ENCODE measurements around the gene PCDH9. TPM values are rescaled to one million over a fixed set of nuclear protein-coding genes. Genes with fewer than 3 reads are reported as not detected.

The PCDH9 gene
- polyA plus RNA-seq, 1 of the 3 experiments (the other 2 are of a cell fraction): 1.3 TPM

DNA sequence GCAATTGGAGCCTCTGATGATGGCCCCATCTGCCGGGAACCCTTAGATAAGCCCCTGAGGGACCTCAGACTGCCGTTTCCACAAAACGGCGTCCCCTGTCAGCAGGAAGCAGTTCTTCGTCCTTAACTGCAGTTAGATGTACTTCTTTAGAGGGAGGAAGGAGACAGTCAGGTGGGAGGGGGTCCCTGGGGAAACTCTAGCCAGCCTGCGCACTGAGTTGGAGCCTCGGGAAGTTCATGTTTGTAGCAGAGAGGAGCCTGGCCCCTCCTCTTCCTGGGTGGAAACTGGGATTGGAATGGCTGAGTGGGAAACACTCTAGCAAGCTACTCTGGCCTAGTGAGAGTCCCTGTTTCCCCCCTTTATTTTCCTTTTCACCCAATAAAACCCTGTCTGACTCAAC is 612.4 kb downstream of the PCDH9 start:
- no peaks in the 10 kb centered on the region for H4K20me1 ChIP-seq (ENCODE audit: insufficient read depth)
- H3K36me3 ChIP-seq (replicated peaks in 1 of 2; ENCODE audit: control insufficient read depth in 1 of 2, insufficient read depth in 2 of 2, low read length in 1 of 2): no peaks in the 10 kb centered on the region
- H3K27ac ChIP-seq (ENCODE audit: low read depth in 2 of 2, low read length in 1 of 2): no peak overlapping the region
- POLR2A ChIA-PET: no interaction called here
- 96% methylated on average over 7 of the region's 7 CpGs for WGBS (ENCODE audit: low lambda C conversion rate)
- no peak overlapping the region for H3K9ac ChIP-seq
- H2AFZ ChIP-seq (ENCODE audit: low read depth): no peak overlapping the region
- CTCF ChIA-PET: interaction anchor here (0.7 to 1.7 kb wide), 7 partner anchors 11 to 605 kb away, joined by 3 to 12 read pairs (median 5); no protein-coding TSS in a partner anchor
- DNase-seq: no peak
- TF ChIP-seq, protein P1, sequence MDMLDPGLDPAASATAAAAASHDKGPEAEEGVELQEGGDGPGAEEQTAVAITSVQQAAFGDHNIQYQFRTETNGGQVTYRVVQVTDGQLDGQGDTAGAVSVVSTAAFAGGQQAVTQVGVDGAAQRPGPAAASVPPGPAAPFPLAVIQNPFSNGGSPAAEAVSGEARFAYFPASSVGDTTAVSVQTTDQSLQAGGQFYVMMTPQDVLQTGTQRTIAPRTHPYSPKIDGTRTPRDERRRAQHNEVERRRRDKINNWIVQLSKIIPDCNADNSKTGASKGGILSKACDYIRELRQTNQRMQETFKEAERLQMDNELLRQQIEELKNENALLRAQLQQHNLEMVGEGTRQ (IDR thresholded peaks at IDR 0.05; ENCODE audit: borderline replicate concordance, low read depth, low read length): no peak
- TF ChIP-seq SMC3 (IDR thresholded peaks at IDR 0.05; ENCODE audit: low read depth, low read length) (no peak), EZH2phosphoT487 (IDR thresholded peaks at IDR 0.05; ENCODE audit: borderline replicate concordance, low read depth) (no peak), JUND (IDR thresholded peaks at IDR 0.05) (no peak), FOSL2 (IDR thresholded peaks at IDR 0.05; ENCODE audit: borderline replicate concordance, low read depth) (no peak), REST (IDR thresholded peaks at IDR 0.05; ENCODE audit: low read depth, low read length) (no peak), MAX (IDR thresholded peaks at IDR 0.05; ENCODE audit: low read depth) (no peak)
- TF ChIP-seq, protein P2, sequence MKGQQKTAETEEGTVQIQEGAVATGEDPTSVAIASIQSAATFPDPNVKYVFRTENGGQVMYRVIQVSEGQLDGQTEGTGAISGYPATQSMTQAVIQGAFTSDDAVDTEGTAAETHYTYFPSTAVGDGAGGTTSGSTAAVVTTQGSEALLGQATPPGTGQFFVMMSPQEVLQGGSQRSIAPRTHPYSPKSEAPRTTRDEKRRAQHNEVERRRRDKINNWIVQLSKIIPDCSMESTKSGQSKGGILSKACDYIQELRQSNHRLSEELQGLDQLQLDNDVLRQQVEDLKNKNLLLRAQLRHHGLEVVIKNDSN (IDR thresholded peaks at IDR 0.05; ENCODE audit: borderline replicate concordance, low read depth): no peak
- H3K4me1 ChIP-seq (ENCODE audit: control insufficient read depth in 1 of 2, insufficient read depth in 2 of 2, low read depth in 1 of 2, low read length in 1 of 2): no peaks in the 10 kb centered on the region
- no peaks in the 10 kb centered on the region for H3K27me3 ChIP-seq (ENCODE audit: insufficient read depth)
- H3K4me3 ChIP-seq (ENCODE audit: low read depth in 2 of 2, low read length in 1 of 2): no peak overlapping the region
- H3K4me2 ChIP-seq: no peak overlapping the region
- no peaks in the 10 kb centered on the region; the same call in 1 of the 2 replicates for H3K9me3 ChIP-seq
- no peaks in the 10 kb centered on the region for H3K9me2 ChIP-seq
- H3F3A ChIP-seq (replicated peaks; ENCODE audit: insufficient read depth): no peaks in the 10 kb centered on the region
- H3K79me2 ChIP-seq (ENCODE audit: insufficient read depth): no peaks in the 10 kb centered on the region

DNA sequence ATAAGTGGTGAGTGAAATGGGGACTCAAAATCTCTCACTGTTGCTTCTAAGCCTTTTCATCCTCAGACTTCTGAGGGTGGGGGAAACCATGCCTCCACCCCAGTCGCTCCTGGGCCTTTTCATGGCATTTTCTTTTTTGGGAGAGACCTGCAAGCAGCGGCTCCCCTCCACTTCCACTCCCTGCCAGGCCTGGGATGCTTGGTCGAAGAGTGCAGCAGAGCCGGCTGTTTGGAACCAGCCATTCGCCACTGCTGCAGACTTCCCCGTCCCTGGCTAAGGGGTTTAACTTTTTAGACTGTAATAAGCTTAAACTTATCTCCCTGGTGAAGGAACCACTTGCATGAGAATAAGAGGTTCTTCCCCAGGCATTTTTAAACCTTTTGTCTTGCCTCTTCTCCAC is 617.2 kb downstream of the PCDH9 start:
- CTCF ChIA-PET: interaction anchor here (1.0 kb wide), 1 partner anchor 611 kb away, joined by 3 read pairs; no protein-coding TSS in a partner anchor
- Histone ChIP-seq H3K4me2 (no peak overlapping the region), H3K27me3 (ENCODE audit: insufficient read depth) (no peaks in the 10 kb centered on the region), H3K79me2 (ENCODE audit: insufficient read depth) (no peaks in the 10 kb centered on the region), H3K9ac (no peak overlapping the region), H3K27ac (ENCODE audit: low read depth in 2 of 2, low read length in 1 of 2) (no peak overlapping the region), H3K4me1 (ENCODE audit: control insufficient read depth in 1 of 2, insufficient read depth in 2 of 2, low read depth in 1 of 2, low read length in 1 of 2) (no peaks in the 10 kb centered on the region; a peak in 1 of 4 replicates), H4K20me1 (ENCODE audit: insufficient read depth) (no peaks in the 10 kb centered on the region), H3K4me3 (ENCODE audit: low read depth in 2 of 2, low read length in 1 of 2) (no peak overlapping the region), H3K36me3 (replicated peaks in 1 of 2; ENCODE audit: control insufficient read depth in 1 of 2, insufficient read depth in 2 of 2, low read length in 1 of 2) (no peaks in the 10 kb centered on the region), H3K9me3 (no peaks in the 10 kb centered on the region; the same call in 1 of the 2 replicates), H3K9me2 (no peaks in the 10 kb centered on the region), H3F3A (replicated peaks; ENCODE audit: insufficient read depth) (peaks cover 5% of the 10 kb centered on the region), H2AFZ (ENCODE audit: low read depth) (no peak overlapping the region)
- POLR2A ChIA-PET: no interaction called here
- 85% methylated on average over 6 of the region's 6 CpGs for WGBS (ENCODE audit: low lambda C conversion rate)
- DNase-seq: no peak
- TF ChIP-seq RAD21 (IDR thresholded peaks at IDR 0.05; ENCODE audit: low read length): no peak
- TF ChIP-seq CTCF (IDR thresholded peaks at IDR 0.05): no peak
- TF ChIP-seq MAX (IDR thresholded peaks at IDR 0.05; ENCODE audit: low read depth): no peak
- no peak for TF ChIP-seq CHD2 (IDR thresholded peaks at IDR 0.05; ENCODE audit: low read length, partially characterized antibody)
- TF ChIP-seq FOXM1 (IDR thresholded peaks at IDR 0.05; ENCODE audit: low read depth): no peak
- TF ChIP-seq, protein P3, sequence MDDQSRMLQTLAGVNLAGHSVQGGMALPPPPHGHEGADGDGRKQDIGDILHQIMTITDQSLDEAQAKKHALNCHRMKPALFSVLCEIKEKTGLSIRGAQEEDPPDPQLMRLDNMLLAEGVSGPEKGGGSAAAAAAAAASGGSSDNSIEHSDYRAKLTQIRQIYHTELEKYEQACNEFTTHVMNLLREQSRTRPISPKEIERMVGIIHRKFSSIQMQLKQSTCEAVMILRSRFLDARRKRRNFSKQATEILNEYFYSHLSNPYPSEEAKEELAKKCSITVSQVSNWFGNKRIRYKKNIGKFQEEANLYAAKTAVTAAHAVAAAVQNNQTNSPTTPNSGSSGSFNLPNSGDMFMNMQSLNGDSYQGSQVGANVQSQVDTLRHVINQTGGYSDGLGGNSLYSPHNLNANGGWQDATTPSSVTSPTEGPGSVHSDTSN (IDR thresholded peaks at IDR 0.05): no peak
- TF ChIP-seq MEF2A (IDR thresholded peaks at IDR 0.05; ENCODE audit: borderline replicate concordance, low read depth): no peak
- no peak for TF ChIP-seq FOSL2 (IDR thresholded peaks at IDR 0.05; ENCODE audit: borderline replicate concordance, low read depth)
- TF ChIP-seq YY1 (IDR thresholded peaks at IDR 0.05; ENCODE audit: low read depth): no peak
- no peak for TF ChIP-seq POLR2AphosphoS5 (IDR thresholded peaks at IDR 0.05; ENCODE audit: low read depth, low read length)
- no peak for TF ChIP-seq NRF1 (IDR thresholded peaks at IDR 0.05; ENCODE audit: low read depth, low read length)
- TF ChIP-seq RXRA (IDR thresholded peaks at IDR 0.05; ENCODE audit: borderline replicate concordance, low read depth): no peak
- no peak for TF ChIP-seq JUND (IDR thresholded peaks at IDR 0.05)
- no peak for TF ChIP-seq TEAD4 (IDR thresholded peaks at IDR 0.05; ENCODE audit: borderline replicate concordance, insufficient read depth)

All from SK-N-SH (cell line).